K562 (cell line): ENCODE results near the gene C1QTNF5. TPM values are rescaled to one million over a fixed set of nuclear protein-coding genes. Genes with fewer than 3 reads are reported as not detected.

Experiments
- CBFB ChIP-seq: sonication (generic); formaldehyde crosslinking; IDR thresholded peaks from 2 replicates; pipeline ENCODE4 v1.4.0; 2020; ENCODE audit warnings: mild to moderate bottlenecking, missing genetic modification reagents
- COPS2 ChIP-seq: fragments of 450-650 bp; conservative IDR thresholded peaks from 2 replicates; pipeline ENCODE4 v1.6.1; 2016; ENCODE audit warnings: mild to moderate bottlenecking, moderate library complexity
- CREB1 ChIP-seq, 2 experiments: sonication (generic) in 1 of 2; formaldehyde crosslinking in 1 of 2; IDR thresholded peaks; 2 replicates each; pipeline versions ENCODE4 v1.6.1 to v1.8.0; 2012 to 2022; ENCODE audit warnings: inconsistent platforms in 1 of 2, mild to moderate bottlenecking in 1 of 2, missing genetic modification reagents in 1 of 2, moderate library complexity in 1 of 2
- DDX20 ChIP-seq: fragments of 450-650 bp; IDR thresholded peaks from 2 replicates; pipeline ENCODE4 v1.6.1; 2016; ENCODE audit warnings: missing genetic modification characterization, low read depth, mild to moderate bottlenecking, missing compliant biosample characterization, moderate library complexity
- GATA2 ChIP-seq: sonication (generic); formaldehyde crosslinking; IDR thresholded peaks from 2 replicates; pipeline ENCODE4 v1.4.0; 2020; ENCODE audit warnings: mild to moderate bottlenecking, missing genetic modification reagents
- HMG20B ChIP-seq: fragments of 250-450 bp; sonication (Bioruptor Pico); IDR thresholded peaks from 2 replicates; pipeline ENCODE4 v1.5.0; 2021; ENCODE audit warnings: mild to moderate bottlenecking
- HNRNPLL ChIP-seq: fragments of 200-400 bp; formaldehyde crosslinking; IDR thresholded peaks from 2 replicates; pipeline ENCODE4 v1.6.1; 2017; ENCODE audit warnings: low read length, low read depth, mild to moderate bottlenecking; ENCODE audit not compliant: poor library complexity, severe bottlenecking
- L3MBTL2 ChIP-seq: fragments of 450-650 bp; IDR thresholded peaks from 2 replicates; pipeline ENCODE4 v1.6.1; 2016; ENCODE audit warnings: mild to moderate bottlenecking, moderate library complexity
- LARP7 ChIP-seq: fragments of 450-650 bp; IDR thresholded peaks from 2 replicates; pipeline ENCODE4 v1.6.1; 2016
- MED1 ChIP-seq: sonication (generic); formaldehyde crosslinking; IDR thresholded peaks from 2 replicates; pipeline ENCODE4 v1.8.1; 2023; ENCODE audit warnings: missing genetic modification reagents, borderline replicate concordance
- MYNN ChIP-seq, 2 experiments: sonication (generic); formaldehyde crosslinking in 1 of 2; IDR thresholded peaks; 2 replicates each; pipeline versions ENCODE4 v1.5.0 to v1.6.1; 2016 to 2020; ENCODE audit warnings: antibody characterized with exemption in 1 of 2, missing genetic modification reagents in 1 of 2
- PRPF4 ChIP-seq: fragments of 200-400 bp; formaldehyde crosslinking; IDR thresholded peaks from one replicate; pipeline ENCODE4 v1.6.1; 2017; ENCODE audit warnings: low read length, low read depth, mild to moderate bottlenecking; ENCODE audit not compliant: insufficient read depth, poor library complexity, severe bottlenecking
- RNF2 ChIP-seq: sonication (generic); IDR thresholded peaks from 2 replicates; pipeline ENCODE4 v1.6.1; 2016
- SMARCC2 ChIP-seq: fragments of 450-650 bp; IDR thresholded peaks from 2 replicates; pipeline ENCODE4 v1.6.1; 2017; ENCODE audit warnings: antibody characterized with exemption, moderate library complexity, mild to moderate bottlenecking, low read depth
- TBP ChIP-seq: optimal IDR thresholded peaks from 2 replicates; pipeline ENCODE3; 2011; ENCODE audit warnings: low read depth, low read length, improper control_type of control experiment
- TCFL5 ChIP-seq: fragments of 250-450 bp; sonication (Bioruptor Pico); conservative IDR thresholded peaks from 2 replicates; pipeline ENCODE4 v1.6.1; 2021; ENCODE audit warnings: mild to moderate bottlenecking, moderate library complexity, matching md5 sums
- YBX1 ChIP-seq: fragments of 450-650 bp; IDR thresholded peaks from 2 replicates; pipeline ENCODE4 v1.7.1; 2016; ENCODE audit warnings: mild to moderate bottlenecking
- ZKSCAN1 ChIP-seq: fragments of 150-350 bp; IDR thresholded peaks from 2 replicates; pipeline ENCODE4 v1.6.1; 2016; ENCODE audit warnings: low read depth, low read length
- ZNF224 ChIP-seq: sonication (generic); formaldehyde crosslinking; IDR thresholded peaks from 2 replicates; pipeline ENCODE4 v1.8.0; 2022; ENCODE audit warnings: mild to moderate bottlenecking, missing genetic modification reagents
- ZNF354B ChIP-seq: fragments of 250-450 bp; sonication (Bioruptor Pico); IDR thresholded peaks from 2 replicates; pipeline ENCODE4 v1.4.0; 2020
- ZNF444 ChIP-seq: fragments of 250-450 bp; sonication (Bioruptor Pico); IDR thresholded peaks from 2 replicates; pipeline ENCODE4 v1.4.0; 2020; ENCODE audit warnings: mild to moderate bottlenecking, moderate library complexity
- ZNF445 ChIP-seq: fragments of 250-450 bp; sonication (Bioruptor Pico); IDR thresholded peaks from 2 replicates; pipeline ENCODE4 v1.4.0; 2020; ENCODE audit warnings: low read depth, mild to moderate bottlenecking, moderate library complexity
- ZSCAN29 ChIP-seq: fragments of 450-650 bp; IDR thresholded peaks from 2 replicates; pipeline ENCODE4 v1.6.1; 2017
- polyA plus RNA-seq, 8 experiments: library from polyadenylated mRNA; depleted of rRNA in 4 of 8; stranded (reverse) in 5 of 8; unstranded in 3 of 8; fragments of >200 nt; fragmentation: Nextera tagmentation in 2 of 8; fragmentation: Illumina TruSeq in 1 of 8; extraction: Ambion mirVana in 2 of 8; extraction: Trizol in 1 of 8; gene quantifications; 2 replicates each; pipeline versions ENCODE4 v1.2.1 to v1.2.3, GENCODE V29; 2011 to 2014; ENCODE audit warnings: inconsistent platforms in 1 of 8, missing spikeins in 1 of 8
- total RNA-seq, 7 experiments: library from RNA; depleted of rRNA in 6 of 7; stranded (reverse); fragments of >200 nt in 6 of 7; fragmentation: Illumina TruSeq in 2 of 7; extraction: Trizol in 2 of 7; gene quantifications; 2 replicates each; pipeline versions ENCODE4 v1.2.1 to v1.2.3, GENCODE V29; 2011 to 2021; ENCODE audit warnings: low replicate concordance in 1 of 7
- TF ChIP-seq, protein P1 (sequence below): fragments of 450-650 bp; formaldehyde crosslinking; conservative IDR thresholded peaks from 2 replicates; pipeline ENCODE4 v1.4.0; 2022; ENCODE audit warnings: mild to moderate bottlenecking, missing genetic modification characterization
- TF ChIP-seq, protein P2 (sequence below), 2 experiments: fragments of 250-450 bp in 1 of 2; fragments of 450-650 bp in 1 of 2; sonication (Bioruptor Pico) in 1 of 2; IDR thresholded peaks; 2 replicates each; pipeline versions ENCODE4 v1.6.1 to v1.8.0; 2016 to 2021; ENCODE audit warnings: mild to moderate bottlenecking in 2 of 2, moderate library complexity in 2 of 2, missing compliant biosample characterization in 1 of 2, missing genetic modification characterization in 1 of 2
- TF ChIP-seq, protein P3 (sequence below): fragments of 450-650 bp; formaldehyde crosslinking; IDR thresholded peaks from 2 replicates; pipeline ENCODE4 v1.4.0; 2022; ENCODE audit warnings: missing genetic modification characterization

C1QTNF5 gene
- total and polyA plus RNA-seq, 9 of the 15 experiments (the other 6 are each of a cell fraction or from before 2014, with no cell fraction given), result 0.07 to 0.76 (median 0.24) TPM; not detected in 1

DNA sequence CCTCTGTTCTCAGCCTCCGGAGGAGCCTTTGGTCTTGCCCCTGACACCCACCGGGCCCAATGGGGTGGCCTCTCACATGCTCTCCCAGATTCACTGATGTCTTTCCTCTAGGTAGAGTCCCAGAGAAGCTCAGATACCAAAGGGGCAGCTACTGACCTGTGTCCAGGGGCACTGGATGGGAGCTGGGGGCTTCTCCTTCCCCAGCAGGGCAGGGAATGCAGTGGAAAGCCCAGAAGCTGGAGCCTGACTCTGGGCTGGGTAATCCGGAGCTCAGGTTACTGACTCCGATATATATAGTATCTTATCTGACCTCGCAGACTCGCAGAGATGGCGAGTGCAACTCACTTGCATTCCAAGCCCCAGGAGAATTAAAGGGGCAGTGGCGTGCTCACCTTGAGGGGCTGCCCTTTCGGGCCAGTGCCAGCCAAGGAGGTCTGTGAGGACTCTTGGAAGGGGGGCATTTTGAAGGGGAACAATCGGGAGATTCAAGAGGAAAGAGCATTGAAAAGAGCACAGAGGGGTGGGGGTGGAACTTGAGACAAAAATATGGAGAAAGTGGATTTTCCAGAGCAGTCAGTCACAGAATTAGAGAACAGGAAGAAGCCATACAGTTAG, 38.3 kb upstream of the C1QTNF5 start (continued):
- TF ChIP-seq ZNF445 (no peak), LARP7 (no peak), TBP (peak; percentile 9), MED1 (CRISPR knock-in tag) (no peak), ZNF354B (CRISPR knock-in tag) (no peak), L3MBTL2 (peak; percentile 13; the same call in 1 of the 2 replicates), HMG20B (no peak), ZNF224 (CRISPR knock-in tag) (no peak), PRPF4 (no peak), HNRNPLL (no peak), TCFL5 (no peak), CBFB (CRISPR knock-in tag) (no peak), RNF2 (no peak), COPS2 (no peak), ZSCAN29 (no peak), ZKSCAN1 (no peak), MYNN (IDR thresholded peaks at IDR 0.05) (0 out of 2 replicates have a peak, but pooled peaks have one; percentile 36), MYNN (CRISPR knock-in tag; IDR thresholded peaks at IDR 0.05) (no peak), CREB1 (IDR thresholded peaks at IDR 0.05) (0 out of 2 replicates have a peak, but pooled peaks have one; percentile 38), CREB1 (CRISPR knock-in tag; IDR thresholded peaks at IDR 0.05) (0 out of 2 replicates have a peak, but pooled peaks have one; percentile 21), DDX20 (tag) (no peak), ZNF444 (no peak), YBX1 (no peak), GATA2 (CRISPR knock-in tag) (peak; percentile 29; the same call in 1 of the 2 replicates), SMARCC2 (peak; percentile 61; the same call in 1 of the 2 replicates)
- TF ChIP-seq, protein P1, sequence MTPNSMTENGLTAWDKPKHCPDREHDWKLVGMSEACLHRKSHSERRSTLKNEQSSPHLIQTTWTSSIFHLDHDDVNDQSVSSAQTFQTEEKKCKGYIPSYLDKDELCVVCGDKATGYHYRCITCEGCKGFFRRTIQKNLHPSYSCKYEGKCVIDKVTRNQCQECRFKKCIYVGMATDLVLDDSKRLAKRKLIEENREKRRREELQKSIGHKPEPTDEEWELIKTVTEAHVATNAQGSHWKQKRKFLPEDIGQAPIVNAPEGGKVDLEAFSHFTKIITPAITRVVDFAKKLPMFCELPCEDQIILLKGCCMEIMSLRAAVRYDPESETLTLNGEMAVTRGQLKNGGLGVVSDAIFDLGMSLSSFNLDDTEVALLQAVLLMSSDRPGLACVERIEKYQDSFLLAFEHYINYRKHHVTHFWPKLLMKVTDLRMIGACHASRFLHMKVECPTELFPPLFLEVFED (CRISPR knock-in tag), result no peak
- TF ChIP-seq, protein P2, sequence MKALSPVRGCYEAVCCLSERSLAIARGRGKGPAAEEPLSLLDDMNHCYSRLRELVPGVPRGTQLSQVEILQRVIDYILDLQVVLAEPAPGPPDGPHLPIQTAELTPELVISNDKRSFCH (CRISPR knock-in tag; IDR thresholded peaks at IDR 0.05), result no peak
- TF ChIP-seq, protein P2 (tag; IDR thresholded peaks at IDR 0.05), result no peak
- TF ChIP-seq, protein P3, sequence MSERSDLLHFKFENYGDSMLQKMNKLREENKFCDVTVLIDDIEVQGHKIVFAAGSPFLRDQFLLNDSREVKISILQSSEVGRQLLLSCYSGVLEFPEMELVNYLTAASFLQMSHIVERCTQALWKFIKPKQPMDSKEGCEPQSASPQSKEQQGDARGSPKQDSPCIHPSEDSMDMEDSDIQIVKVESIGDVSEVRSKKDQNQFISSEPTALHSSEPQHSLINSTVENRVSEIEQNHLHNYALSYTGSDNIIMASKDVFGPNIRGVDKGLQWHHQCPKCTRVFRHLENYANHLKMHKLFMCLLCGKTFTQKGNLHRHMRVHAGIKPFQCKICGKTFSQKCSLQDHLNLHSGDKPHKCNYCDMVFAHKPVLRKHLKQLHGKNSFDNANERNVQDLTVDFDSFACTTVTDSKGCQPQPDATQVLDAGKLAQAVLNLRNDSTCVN (CRISPR knock-in tag), result no peak
